Osteoblast (primary cell): ENCODE measurements around the gene KCNH5. TPM values are rescaled to one million over a fixed set of nuclear protein-coding genes. Genes with fewer than 3 reads are reported as not detected.
"Not testable (repeated sequence)": the region's sequence is repeated elsewhere in the genome, so short reads cannot be mapped to it uniquely, and the experiment has no call there.

Experiments used
- DNase-seq: peaks from one replicate; pipeline ENCODE4 v3.0.0; 2011; ENCODE audit warnings: low spot score, mixed read lengths; ENCODE audit not compliant: insufficient read length; ENCODE audit errors: missing footprints
- H2AFZ ChIP-seq: 2 replicates; pipeline ENCODE4 v1.6.0; 2011; ENCODE audit warnings: mild to moderate bottlenecking, low read length
- H3K27ac ChIP-seq: 2 replicates; pipeline ENCODE4 v1.5.1; 2011; ENCODE audit warnings: mild to moderate bottlenecking, low read depth, low read length, moderate library complexity
- H3K27me3 ChIP-seq: 2 replicates; pipeline ENCODE4 v1.6.0; 2012; ENCODE audit warnings: mild to moderate bottlenecking, control low read depth, inconsistent platforms, low read length, moderate library complexity; ENCODE audit not compliant: insufficient read depth
- H3K36me3 ChIP-seq: 2 replicates; pipeline ENCODE4 v1.5.1; 2011; ENCODE audit warnings: mild to moderate bottlenecking, low read length, control low read depth, moderate library complexity; ENCODE audit not compliant: insufficient read depth
- H3K4me1 ChIP-seq: 2 replicates; pipeline ENCODE4 v1.5.1; 2011; ENCODE audit warnings: mild to moderate bottlenecking, low read length, control low read depth, moderate library complexity; ENCODE audit not compliant: insufficient read depth
- H3K4me2 ChIP-seq: 2 replicates; pipeline ENCODE4 v1.6.0; 2011; ENCODE audit warnings: mild to moderate bottlenecking, low read length; ENCODE audit not compliant: insufficient read depth
- H3K4me3 ChIP-seq: fragments of 200-600 bp; sonication (generic); 3 replicates; pipeline ENCODE4 v1.5.1; 2012; ENCODE audit warnings: mild to moderate bottlenecking, low read length, inconsistent platforms; ENCODE audit not compliant: insufficient read depth
- H3K79me2 ChIP-seq: 2 replicates; pipeline ENCODE4 v1.6.0; 2012; ENCODE audit warnings: mild to moderate bottlenecking, low read length, control low read depth, inconsistent platforms; ENCODE audit not compliant: insufficient read depth
- H3K9me3 ChIP-seq: 2 replicates; pipeline ENCODE4 v1.5.1; 2011; ENCODE audit warnings: low read depth, low read length, control low read depth
- H4K20me1 ChIP-seq: 2 replicates; pipeline ENCODE4 v1.6.0; 2012; ENCODE audit warnings: mild to moderate bottlenecking, low read length, control low read depth; ENCODE audit not compliant: insufficient read depth
- total RNA-seq: library from RNA; depleted of rRNA; stranded (reverse); fragments of >200 nt; gene quantifications from 2 replicates; pipeline ENCODE4 v1.2.3, GENCODE V29; 2012
- TF ChIP-seq, protein P1 (sequence below): IDR thresholded peaks from 2 replicates; pipeline ENCODE4 v1.5.1; 2011; ENCODE audit warnings: mild to moderate bottlenecking, low read depth, low read length, moderate library complexity; ENCODE audit errors: extremely low read depth

KCNH5 gene
- total RNA-seq, 1 donor, result not detected

DNA sequence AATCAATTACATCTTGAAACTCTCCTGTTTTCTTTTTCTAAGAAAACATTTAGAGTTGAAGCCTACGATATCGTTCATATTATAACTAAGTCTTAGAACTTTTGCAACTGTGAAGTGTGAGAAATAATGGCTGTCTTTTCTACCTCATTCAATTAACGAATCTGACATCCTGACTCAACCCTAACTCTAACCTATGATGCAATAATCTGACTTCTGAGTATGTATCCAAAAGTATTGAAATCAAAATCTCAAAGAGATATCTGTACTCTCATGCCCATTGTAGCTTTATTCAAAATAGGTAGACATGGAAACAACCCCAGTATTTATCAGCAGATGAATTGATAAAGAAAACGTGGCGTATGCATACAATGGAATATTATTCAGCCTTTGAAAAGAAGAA, 252.7 kb downstream of the KCNH5 start:
- Histone ChIP-seq H3K4me3 (no peak overlapping the region), H4K20me1 (no peaks in the 10 kb centered on the region), H2AFZ (no peak overlapping the region), H3K79me2 (no peaks in the 10 kb centered on the region), H3K36me3 (no peaks in the 10 kb centered on the region), H3K4me1 (no peaks in the 10 kb centered on the region), H3K27ac (no peak overlapping the region), H3K9me3 (peaks cover 6% of the 10 kb centered on the region), H3K4me2 (no peak overlapping the region), H3K27me3 (no peaks in the 10 kb centered on the region)
- DNase-seq, result no peak
- TF ChIP-seq, protein P1, sequence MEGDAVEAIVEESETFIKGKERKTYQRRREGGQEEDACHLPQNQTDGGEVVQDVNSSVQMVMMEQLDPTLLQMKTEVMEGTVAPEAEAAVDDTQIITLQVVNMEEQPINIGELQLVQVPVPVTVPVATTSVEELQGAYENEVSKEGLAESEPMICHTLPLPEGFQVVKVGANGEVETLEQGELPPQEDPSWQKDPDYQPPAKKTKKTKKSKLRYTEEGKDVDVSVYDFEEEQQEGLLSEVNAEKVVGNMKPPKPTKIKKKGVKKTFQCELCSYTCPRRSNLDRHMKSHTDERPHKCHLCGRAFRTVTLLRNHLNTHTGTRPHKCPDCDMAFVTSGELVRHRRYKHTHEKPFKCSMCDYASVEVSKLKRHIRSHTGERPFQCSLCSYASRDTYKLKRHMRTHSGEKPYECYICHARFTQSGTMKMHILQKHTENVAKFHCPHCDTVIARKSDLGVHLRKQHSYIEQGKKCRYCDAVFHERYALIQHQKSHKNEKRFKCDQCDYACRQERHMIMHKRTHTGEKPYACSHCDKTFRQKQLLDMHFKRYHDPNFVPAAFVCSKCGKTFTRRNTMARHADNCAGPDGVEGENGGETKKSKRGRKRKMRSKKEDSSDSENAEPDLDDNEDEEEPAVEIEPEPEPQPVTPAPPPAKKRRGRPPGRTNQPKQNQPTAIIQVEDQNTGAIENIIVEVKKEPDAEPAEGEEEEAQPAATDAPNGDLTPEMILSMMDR, result no peak

DNA sequence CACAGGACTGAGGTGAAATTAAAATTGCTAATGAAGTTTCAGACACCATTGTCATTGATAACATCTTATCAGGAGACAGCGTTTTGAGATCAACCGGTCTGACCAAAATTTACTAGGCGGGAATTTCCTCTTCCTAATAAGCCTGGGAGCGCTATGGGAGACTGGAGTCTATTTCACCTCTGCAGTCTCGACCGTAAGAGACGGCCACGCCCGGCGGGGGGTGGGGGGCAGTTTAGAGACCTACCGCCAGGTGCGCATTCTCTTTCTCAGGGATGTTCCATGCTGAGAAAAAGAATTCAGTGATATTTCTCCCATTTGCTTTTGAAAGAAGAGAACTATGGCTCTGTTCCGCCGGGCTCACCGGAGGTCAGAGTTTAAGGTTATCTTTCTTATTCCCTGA, 263.9 kb downstream of the KCNH5 start:
- not testable (repeated sequence) for H2AFZ ChIP-seq, H3K4me3 ChIP-seq, H3K27ac ChIP-seq, H3K4me1 ChIP-seq, H4K20me1 ChIP-seq, H3K27me3 ChIP-seq, H3K79me2 ChIP-seq, H3K9me3 ChIP-seq, H3K36me3 ChIP-seq, H3K4me2 ChIP-seq, DNase-seq

DNA sequence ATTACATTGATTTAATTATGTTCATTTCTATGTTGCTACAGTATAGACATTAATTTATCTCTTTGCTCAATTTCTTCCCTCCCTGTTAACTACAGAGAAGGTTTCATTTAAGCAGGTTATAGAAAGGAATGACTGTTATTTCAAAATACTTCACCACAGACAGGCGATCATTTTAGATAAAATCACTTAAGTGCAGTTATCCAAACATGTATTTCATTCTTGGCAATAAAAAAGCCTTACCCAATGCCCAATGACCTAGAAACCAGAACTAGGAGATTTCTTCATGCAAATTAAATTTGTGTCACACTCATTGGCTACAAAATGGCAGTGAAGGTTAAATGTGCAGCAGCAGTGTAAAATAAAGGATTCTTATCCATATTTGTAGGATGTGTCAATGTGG, 266.4 kb downstream of the KCNH5 start:
- H3K9me3 ChIP-seq, result peaks cover 3% of the 10 kb centered on the region
- H3K4me2 ChIP-seq, result no peak overlapping the region
- no peaks in the 10 kb centered on the region for H4K20me1 ChIP-seq
- TF ChIP-seq, protein P1, result no peak
- no peaks in the 10 kb centered on the region for H3K4me1 ChIP-seq
- no peak for DNase-seq
- no peaks in the 10 kb centered on the region for H3K36me3 ChIP-seq
- no peak overlapping the region for H3K27ac ChIP-seq
- no peak overlapping the region for H3K4me3 ChIP-seq
- H3K79me2 ChIP-seq, result no peaks in the 10 kb centered on the region
- no peaks in the 10 kb centered on the region for H3K27me3 ChIP-seq
- H2AFZ ChIP-seq, result no peak overlapping the region

DNA sequence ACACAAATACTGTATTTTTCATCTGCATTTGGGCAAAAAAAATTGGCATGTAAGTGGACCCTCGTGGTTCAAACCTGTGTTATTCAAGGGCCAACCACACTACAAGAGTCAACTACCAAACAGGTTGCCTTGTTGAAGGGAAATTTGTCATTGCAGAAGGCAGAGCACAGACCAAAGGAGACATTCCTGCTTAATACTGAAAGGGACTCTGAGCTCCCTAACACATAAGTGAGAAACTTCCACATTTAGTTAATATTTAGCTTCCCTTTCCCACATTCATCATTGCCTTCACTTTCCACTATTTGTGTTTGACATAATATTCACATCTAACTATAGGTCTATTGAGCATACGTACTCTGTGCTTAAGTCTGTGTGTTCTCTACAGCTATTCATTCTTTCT, 266.9 kb downstream of the KCNH5 start:
- Histone ChIP-seq H2AFZ (no peak overlapping the region), H4K20me1 (no peaks in the 10 kb centered on the region), H3K36me3 (no peaks in the 10 kb centered on the region), H3K4me1 (no peaks in the 10 kb centered on the region), H3K4me2 (no peak overlapping the region), H3K79me2 (no peaks in the 10 kb centered on the region), H3K9me3 (peaks cover 3% of the 10 kb centered on the region), H3K27me3 (no peaks in the 10 kb centered on the region), H3K4me3 (no peak overlapping the region), H3K27ac (no peak overlapping the region)
- TF ChIP-seq, protein P1, result no peak
- no peak for DNase-seq

GRCh38 chr14:62777510-62777909, 267.7 kb downstream of the KCNH5 start:
- Histone ChIP-seq H3K4me1 (no peaks in the 10 kb centered on the region), H3K27me3 (no peaks in the 10 kb centered on the region), H3K79me2 (no peaks in the 10 kb centered on the region), H4K20me1 (no peaks in the 10 kb centered on the region), H3K36me3 (no peaks in the 10 kb centered on the region), H3K27ac (no peak overlapping the region), H3K4me3 (no peak overlapping the region), H3K4me2 (no peak overlapping the region), H2AFZ (no peak overlapping the region), H3K9me3 (peaks cover 3% of the 10 kb centered on the region)
- TF ChIP-seq, protein P1, result no peak
- DNase-seq, result no peak
